NT2/D1 (cell line): ENCODE data around the gene GUF1.

Experiments
- SUZ12 ChIP-seq: IDR thresholded peaks from 2 replicates; pipeline ENCODE4 v1.6.1; 2011; ENCODE audit not compliant: insufficient read length, insufficient read depth; ENCODE audit errors: extremely low read depth
- YY1 ChIP-seq: IDR thresholded peaks from 2 replicates; pipeline ENCODE4 v1.6.1; 2011; ENCODE audit not compliant: insufficient read length, insufficient read depth
- ZNF274 ChIP-seq: IDR thresholded peaks from 2 replicates; pipeline ENCODE4 v1.6.1; 2011; ENCODE audit warnings: mild to moderate bottlenecking, low read depth, low read length

DNA sequence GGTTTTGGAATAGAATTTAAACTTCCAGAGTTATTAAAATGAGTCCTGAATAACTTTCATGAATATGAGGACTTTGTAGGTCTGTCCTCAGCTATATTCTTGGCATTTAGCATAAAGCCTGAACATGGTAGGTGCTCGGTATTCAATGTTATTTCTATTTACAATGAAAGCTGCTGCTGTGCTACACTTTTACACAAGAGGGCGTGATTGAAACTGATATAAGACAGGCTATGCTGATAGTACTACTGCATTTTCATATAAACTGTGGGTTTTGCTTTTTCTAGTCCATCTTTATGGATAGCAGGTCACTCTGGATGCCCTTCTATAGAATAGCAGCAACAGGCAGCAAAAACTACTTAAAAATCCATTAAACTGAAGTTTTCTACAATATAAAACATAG lies 60.4 kb downstream of the GUF1 start:
- TF ChIP-seq YY1 = no peak
- TF ChIP-seq ZNF274 = no peak
- TF ChIP-seq SUZ12 = no peak
